Myocyte (in vitro differentiated cells): Measurements from ENCODE around the gene RSBN1. TPM values are rescaled to one million over a fixed set of nuclear protein-coding genes. Genes with fewer than 3 reads are reported as not detected.
"Not testable (repeated sequence)": the region's sequence is repeated elsewhere in the genome, so short reads cannot be mapped to it uniquely, and the experiment has no call there.

ENCODE experiments used
- DNase-seq: peaks from one replicate; pipeline ENCODE4 v3.0.0-alpha.2; 2012; ENCODE audit warnings: low read depth
- total RNA-seq: library from RNA; depleted of rRNA; stranded (reverse); fragments of >200 nt; gene quantifications from 2 replicates; pipeline ENCODE4 v1.2.3, GENCODE V29; 2014

Gene RSBN1
- total RNA-seq, 1 donor from 2014 or later, result 12.4 TPM

- DNase-seq, result no peak
Observed at GRCh38 chr1:113745425-113745824, 66.9 kb downstream of the RSBN1 start.

- DNase-seq, result no peak
Observed at GRCh38 chr1:113744114-113744513, 68.2 kb downstream of the RSBN1 start.

- DNase-seq, result no peak
Observed at GRCh38 chr1:113742515-113742914, 69.8 kb downstream of the RSBN1 start.

- DNase-seq, result no peak
Observed at GRCh38 chr1:113734357-113735055, 77.8 kb downstream of the RSBN1 start.

GRCh38 chr1:113732802-113733201, 79.5 kb downstream of the RSBN1 start:
- DNase-seq, result no peak

- no peak for DNase-seq
Observed at GRCh38 chr1:113721010-113721409, 91.3 kb downstream of the RSBN1 start.

- DNase-seq, result not testable (repeated sequence)
Observed at GRCh38 chr1:113718621-113719020, 93.7 kb downstream of the RSBN1 start.

GRCh38 chr1:113717506-113717905, 94.8 kb downstream of the RSBN1 start:
- not testable (repeated sequence) for DNase-seq

GRCh38 chr1:113714606-113715269, 97.5 kb downstream of the RSBN1 start:
- DNase-seq, result peak; percentile 17

Other genes with a start within 250 kb of the RSBN1 start
- 42.7 and 64.9 TPM in 2 replicates for gene PHTF1, start 53.0 kb downstream of the RSBN1 start, total RNA-seq
- gene PTPN22, start 59.2 kb upstream of the RSBN1 start, total RNA-seq, result 1.4 and 2.0 TPM in 2 replicates
- 0.37 and 4.4 TPM in 2 replicates for gene BCL2L15, start 75.1 kb upstream of the RSBN1 start, total RNA-seq
- gene AP4B1, start 92.3 kb upstream of the RSBN1 start, total RNA-seq, result 11.0 and 13.1 TPM in 2 replicates
- 4.2 and 5.3 TPM in 2 replicates for gene DCLRE1B, start 92.8 kb upstream of the RSBN1 start, total RNA-seq
- 45.0 and 71.9 TPM in 2 replicates for gene HIPK1, start 116.8 kb upstream of the RSBN1 start, total RNA-seq
- gene OLFML3, start 167.0 kb upstream of the RSBN1 start, total RNA-seq, result 239 and 310 TPM in 2 replicates